ENCODE measurements around the gene TAF11. TPM values are rescaled to one million over a fixed set of nuclear protein-coding genes. Genes with fewer than 3 reads are reported as not detected.
"Not testable (repeated sequence)": the region's sequence is repeated elsewhere in the genome, so short reads cannot be mapped to it uniquely, and the experiment has no call there.

The TAF11 gene
- total RNA-seq, 1 donor from 2014 or later: 35.5 TPM

- no peak for DNase-seq (ENCODE audit: low read depth, low spot score)
Observed at GRCh38 chr6:34866509-34866908, 21.3 kb downstream of the TAF11 start.

GRCh38 chr6:34865107-34865506 lies 22.7 kb downstream of the TAF11 start:
- peak; percentile 95 for DNase-seq (ENCODE audit: low read depth, low spot score)

GRCh38 chr6:34864007-34864406 lies 23.8 kb downstream of the TAF11 start:
- no peak for DNase-seq (ENCODE audit: low read depth, low spot score)

- no peak for DNase-seq (ENCODE audit: low read depth, low spot score)
Observed at GRCh38 chr6:34860776-34861175, 27.1 kb downstream of the TAF11 start.

- DNase-seq (ENCODE audit: low read depth, low spot score): no peak
Observed at GRCh38 chr6:34859951-34860350, 27.9 kb downstream of the TAF11 start.

GRCh38 chr6:34858681-34859080 lies 29.2 kb downstream of the TAF11 start:
- DNase-seq (ENCODE audit: low read depth, low spot score): no peak

GRCh38 chr6:34855463-34855862 lies 32.4 kb downstream of the TAF11 start:
- no peak for DNase-seq (ENCODE audit: low read depth, low spot score)

GRCh38 chr6:34852406-34853085 lies 35.3 kb downstream of the TAF11 start:
- DNase-seq (ENCODE audit: low read depth, low spot score): no peak

- DNase-seq (ENCODE audit: low read depth, low spot score): no peak
Observed at GRCh38 chr6:34851361-34851760, 36.5 kb downstream of the TAF11 start.

GRCh38 chr6:34849066-34849465 lies 38.8 kb downstream of the TAF11 start:
- not testable (repeated sequence) for DNase-seq (ENCODE audit: low read depth, low spot score)

GRCh38 chr6:34839666-34840352 lies 48.0 kb downstream of the TAF11 start:
- DNase-seq (ENCODE audit: low read depth, low spot score): no peak

- DNase-seq (ENCODE audit: low read depth, low spot score): no peak
Observed at GRCh38 chr6:34837528-34837927, 50.3 kb downstream of the TAF11 start.

- DNase-seq (ENCODE audit: low read depth, low spot score): no peak
Observed at GRCh38 chr6:34836451-34836850, 51.4 kb downstream of the TAF11 start.

GRCh38 chr6:34836008-34836407 lies 51.8 kb downstream of the TAF11 start:
- no peak for DNase-seq (ENCODE audit: low read depth, low spot score)

GRCh38 chr6:34834789-34835518 lies 52.9 kb downstream of the TAF11 start:
- DNase-seq (ENCODE audit: low read depth, low spot score): no peak

GRCh38 chr6:34832942-34833341 lies 54.9 kb downstream of the TAF11 start:
- DNase-seq (ENCODE audit: low read depth, low spot score): no peak

- DNase-seq (ENCODE audit: low read depth, low spot score): no peak
Observed at GRCh38 chr6:34829137-34829536, 58.7 kb downstream of the TAF11 start.

Other genes with a start within 250 kb of the TAF11 start
- 40.3 and 62.4 TPM in 2 replicates for gene ILRUN, start 191.3 kb downstream of the TAF11 start, total RNA-seq
- gene SNRPC, start 130.5 kb downstream of the TAF11 start, total RNA-seq: 56.9 and 65.4 TPM in 2 replicates
- gene BLTP3A, start 96.0 kb downstream of the TAF11 start, total RNA-seq: 6.4 and 7.5 TPM in 2 replicates
- 10.2 and 17.5 TPM in 2 replicates for gene ANKS1A, start 1.2 kb upstream of the TAF11 start, total RNA-seq

Measured in pulmonary artery endothelial cell (primary cell).